ENCODE results near the gene MYO3B. TPM values are rescaled to one million over a fixed set of nuclear protein-coding genes. Genes with fewer than 3 reads are reported as not detected.
A peak's percentile ranks its signal among the peaks of the same experiment; 100 is the strongest.

The MYO3B gene
- total and polyA plus RNA-seq, 7 experiments from 2014 or later: 0.66 to 0.82 TPM; not detected in 5

DNA sequence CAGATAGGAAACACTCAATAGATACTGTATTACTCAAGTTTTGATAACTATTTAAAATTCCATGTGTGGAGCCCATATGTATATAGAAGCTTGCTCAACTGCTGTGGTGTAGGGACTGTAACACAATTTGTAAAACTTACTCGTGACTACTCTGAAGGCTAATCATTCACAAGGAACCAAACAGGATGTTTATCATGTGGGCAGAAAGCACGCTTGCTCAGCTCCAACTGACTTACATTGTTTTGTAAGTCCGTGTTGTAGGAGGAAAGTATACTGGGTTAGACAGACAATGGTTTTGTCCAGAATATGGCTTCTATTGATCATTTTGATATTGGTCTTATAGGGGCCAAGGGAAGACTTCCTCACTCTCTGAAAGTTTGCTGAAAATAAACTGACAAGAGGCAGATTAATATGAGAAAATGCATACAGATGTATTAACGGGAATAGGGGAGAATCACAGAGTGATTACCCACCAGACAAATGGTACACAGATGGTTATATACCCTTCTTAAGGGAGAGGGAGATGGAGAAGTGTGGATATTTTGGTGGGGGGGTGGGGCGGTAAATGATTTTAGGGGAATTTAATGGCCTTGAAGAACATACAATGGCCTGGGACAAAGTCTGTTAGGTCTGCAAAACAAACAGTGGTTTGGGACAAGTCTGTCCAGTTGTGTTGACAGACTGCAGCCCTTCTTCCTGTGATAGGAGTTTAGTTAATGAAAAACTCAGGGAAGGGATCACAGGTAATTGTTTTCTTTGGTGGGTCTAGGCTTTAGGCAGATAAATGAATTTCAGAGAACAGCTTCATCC lies 277.9 kb downstream of the MYO3B start:
- H3K27ac Mint-ChIP-seq: no peak overlapping the region
- intact Hi-C loops (cut with micrococcal nuclease): no loop called here
- H3K9me3 Mint-ChIP-seq: peaks cover 0 to 3% (median 0%) of the 10 kb centered on the region in 11 donors
- H3K36me3 ChIP-seq (ENCODE audit: control insufficient read depth in 2 of 3, insufficient read depth in 3 of 3, low read length in 3 of 3): no peaks in the 10 kb centered on the region
- ChIA-PET CTCF (no interaction called here), POLR2A (no interaction called here)
- peaks cover 0 to 3% (median 0%) of the 10 kb centered on the region in 5 donors for H3K36me3 Mint-ChIP-seq
- H3K27me3 ChIP-seq (ENCODE audit: control insufficient read depth in 2 of 2, insufficient read depth in 2 of 2, low read length in 2 of 2): no peaks in the 10 kb centered on the region
- H3K4me1 ChIP-seq (ENCODE audit: control insufficient read depth in 2 of 2, insufficient read depth in 2 of 2, low read length in 2 of 2): no peaks in the 10 kb centered on the region
- H3K4me1 Mint-ChIP-seq: no peaks in the 10 kb centered on the region
- H3K27me3 Mint-ChIP-seq: no peaks in the 10 kb centered on the region
- H3K27ac ChIP-seq (ENCODE audit: low read depth, low read length): no peak overlapping the region
- no peak overlapping the region for H3K4me3 Mint-ChIP-seq
- ATAC-seq (no peak), DNase-seq (no peak)
- no peaks in the 10 kb centered on the region for H3K9me3 ChIP-seq (ENCODE audit: control insufficient read depth in 2 of 3, low read length in 3 of 3)
- H3K4me3 ChIP-seq (ENCODE audit: low read length): no peak overlapping the region

DNA sequence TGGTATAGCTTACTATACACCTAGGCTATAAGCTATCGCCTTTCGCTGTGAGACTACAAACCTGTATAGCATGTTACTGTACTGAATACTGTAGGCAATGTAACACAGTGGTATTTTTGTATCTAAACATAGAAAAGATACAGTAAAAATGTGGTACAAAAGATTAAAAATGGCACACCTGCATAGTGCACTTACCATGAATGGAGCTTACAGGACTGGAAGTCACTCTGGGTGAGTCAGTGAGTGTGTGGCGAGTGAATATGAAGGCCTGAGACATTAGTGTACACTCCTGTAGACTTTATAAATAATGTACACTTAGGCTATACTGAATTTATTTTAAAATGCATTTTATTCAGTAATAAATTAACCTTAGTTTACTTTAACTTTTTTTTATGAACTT lies 279.0 kb downstream of the MYO3B start:
- Mint-ChIP-seq H3K4me1 (no peaks in the 10 kb centered on the region), H3K36me3 (no peaks in the 10 kb centered on the region), H3K9me3 (no peaks in the 10 kb centered on the region), H3K27ac (no peak overlapping the region), H3K27me3 (no peaks in the 10 kb centered on the region), H3K4me3 (no peak overlapping the region)
- H3K4me3 ChIP-seq (ENCODE audit: low read length): no peak overlapping the region
- ChIA-PET POLR2A (no interaction called here), CTCF (no interaction called here)
- H3K36me3 ChIP-seq (ENCODE audit: control insufficient read depth in 2 of 3, insufficient read depth in 3 of 3, low read length in 3 of 3): no peaks in the 10 kb centered on the region
- H3K27ac ChIP-seq (ENCODE audit: low read depth, low read length): no peak overlapping the region
- H3K27me3 ChIP-seq (ENCODE audit: control insufficient read depth in 2 of 2, insufficient read depth in 2 of 2, low read length in 2 of 2): no peaks in the 10 kb centered on the region
- no peaks in the 10 kb centered on the region for H3K9me3 ChIP-seq (ENCODE audit: control insufficient read depth in 2 of 3, low read length in 3 of 3)
- H3K4me1 ChIP-seq (ENCODE audit: control insufficient read depth in 2 of 2, insufficient read depth in 2 of 2, low read length in 2 of 2): no peaks in the 10 kb centered on the region
- DNase-seq (no peak), ATAC-seq (no peak)
- intact Hi-C loops (cut with micrococcal nuclease): no loop called here

DNA sequence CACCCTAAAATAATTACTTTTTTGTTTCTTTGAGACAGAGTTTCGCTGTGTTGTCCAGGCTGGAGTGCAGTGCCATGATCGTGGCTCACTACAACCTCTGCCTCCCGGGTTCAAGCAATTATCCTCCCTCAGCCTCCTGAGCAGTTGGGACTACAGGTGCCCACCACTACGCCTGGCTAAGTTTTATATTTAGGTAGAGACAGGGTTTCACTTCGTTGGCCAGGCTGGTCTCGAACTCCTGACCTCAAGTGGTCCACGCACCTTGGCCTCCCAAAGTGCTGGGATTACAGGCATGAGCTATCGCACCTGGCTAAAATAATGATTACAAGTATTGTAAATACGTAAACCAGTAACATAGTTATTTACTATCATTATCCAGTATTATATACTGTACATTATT lies 279.8 kb downstream of the MYO3B start:
- Histone ChIP-seq H3K4me1 (ENCODE audit: control insufficient read depth in 2 of 2, insufficient read depth in 2 of 2, low read length in 2 of 2) (no peaks in the 10 kb centered on the region), H3K27ac (ENCODE audit: low read depth, low read length) (no peak overlapping the region), H3K27me3 (ENCODE audit: control insufficient read depth in 2 of 2, insufficient read depth in 2 of 2, low read length in 2 of 2) (no peaks in the 10 kb centered on the region), H3K4me3 (ENCODE audit: low read length) (no peak overlapping the region), H3K36me3 (ENCODE audit: control insufficient read depth in 2 of 3, insufficient read depth in 3 of 3, low read length in 3 of 3) (no peaks in the 10 kb centered on the region), H3K9me3 (ENCODE audit: control insufficient read depth in 2 of 3, low read length in 3 of 3) (no peaks in the 10 kb centered on the region)
- Mint-ChIP-seq H3K4me1 (no peaks in the 10 kb centered on the region), H3K9me3 (no peaks in the 10 kb centered on the region), H3K4me3 (no peak overlapping the region), H3K36me3 (no peaks in the 10 kb centered on the region), H3K27me3 (peaks cover 0 to 2% (median 0%) of the 10 kb centered on the region in 5 donors), H3K27ac (no peak overlapping the region)
- ATAC-seq: no peak
- CTCF ChIA-PET: no interaction called here
- POLR2A ChIA-PET: no interaction called here
- DNase-seq: no peak
- intact Hi-C loops (cut with micrococcal nuclease): no loop called here

DNA sequence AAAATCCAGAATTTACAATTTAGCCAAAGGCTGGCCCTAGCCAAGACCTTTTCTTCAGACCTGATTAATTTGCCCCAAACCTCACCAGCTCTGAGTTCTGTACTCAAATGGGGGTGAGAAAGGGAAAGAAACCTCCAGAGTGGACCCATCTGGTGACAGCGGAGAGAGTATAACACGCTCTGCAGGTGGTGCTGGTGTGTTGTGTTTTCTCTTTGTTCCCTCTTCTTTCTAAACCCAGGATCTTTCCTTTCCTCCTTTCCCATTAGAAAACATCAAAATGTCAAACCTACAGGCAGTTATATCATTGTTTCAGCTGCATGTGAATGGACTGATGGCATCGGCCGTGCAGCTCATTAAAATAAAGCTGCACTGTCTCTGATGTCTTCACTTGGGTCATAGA lies 283.9 kb downstream of the MYO3B start:
- Mint-ChIP-seq H3K4me1 (no peaks in the 10 kb centered on the region), H3K36me3 (no peaks in the 10 kb centered on the region), H3K9me3 (no peaks in the 10 kb centered on the region), H3K4me3 (no peak overlapping the region), H3K27ac (no peak overlapping the region), H3K27me3 (peaks cover 0 to 4% (median 0%) of the 10 kb centered on the region in 5 donors)
- Histone ChIP-seq H3K4me1 (ENCODE audit: control insufficient read depth in 2 of 2, insufficient read depth in 2 of 2, low read length in 2 of 2) (no peaks in the 10 kb centered on the region), H3K9me3 (ENCODE audit: control insufficient read depth in 2 of 3, low read length in 3 of 3) (no peaks in the 10 kb centered on the region), H3K27ac (ENCODE audit: low read depth, low read length) (no peak overlapping the region), H3K27me3 (ENCODE audit: control insufficient read depth in 2 of 2, insufficient read depth in 2 of 2, low read length in 2 of 2) (no peaks in the 10 kb centered on the region), H3K4me3 (ENCODE audit: low read length) (no peak overlapping the region), H3K36me3 (ENCODE audit: control insufficient read depth in 2 of 3, insufficient read depth in 3 of 3, low read length in 3 of 3) (no peaks in the 10 kb centered on the region)
- ChIA-PET CTCF (no interaction called here), POLR2A (interaction anchor here (0.6 kb wide), 1 partner anchor 28 kb away, joined by 4 read pairs; no protein-coding TSS in a partner anchor)
- intact Hi-C loops (cut with micrococcal nuclease): no loop called here
- no peak for DNase-seq
- no peak for ATAC-seq

DNA sequence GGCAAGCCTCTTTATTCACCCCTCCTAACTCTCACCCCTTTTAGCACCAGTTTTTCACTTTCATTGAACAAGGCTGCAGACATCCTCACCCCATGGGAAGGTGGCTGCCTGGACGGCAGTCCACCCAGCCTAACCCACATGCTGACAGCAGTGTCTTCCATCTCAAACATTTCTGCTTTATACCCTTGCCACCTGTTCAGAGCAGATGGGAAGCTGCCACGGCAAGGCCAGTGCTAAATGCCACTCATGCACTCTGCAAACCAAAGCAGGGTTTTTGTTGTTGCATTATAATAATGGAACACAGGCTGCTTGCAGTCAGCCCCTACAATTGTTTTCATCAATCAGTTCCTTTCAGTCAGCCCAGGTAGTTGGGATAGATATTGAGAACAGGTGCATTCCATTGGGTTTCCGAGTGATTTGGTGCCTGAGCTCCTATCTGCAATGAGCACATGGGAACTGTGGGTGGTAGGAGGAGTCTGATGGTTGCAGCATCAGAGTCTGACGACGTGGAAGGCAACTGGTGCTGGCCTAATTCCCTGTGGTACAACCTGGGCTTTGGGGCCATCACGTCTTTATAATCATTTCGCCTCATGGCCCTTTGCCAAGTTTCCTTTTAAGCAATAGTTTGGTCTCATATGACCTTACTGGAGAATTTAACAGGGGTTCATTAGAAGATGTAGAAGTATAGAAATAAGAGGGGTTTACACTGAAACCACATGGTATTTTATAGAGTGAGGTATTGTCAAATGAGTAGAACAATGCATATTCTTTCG lies 284.7 kb downstream of the MYO3B start:
- DNase-seq: no peak
- no peaks in the 10 kb centered on the region for H3K36me3 Mint-ChIP-seq
- no peak overlapping the region for H3K4me3 Mint-ChIP-seq
- no peaks in the 10 kb centered on the region for H3K36me3 ChIP-seq (ENCODE audit: control insufficient read depth in 2 of 3, insufficient read depth in 3 of 3, low read length in 3 of 3)
- ChIA-PET CTCF (no interaction called here), POLR2A (interaction anchor here (0.6 kb wide), 1 partner anchor 347 kb away, joined by 3 read pairs; no protein-coding TSS in a partner anchor)
- ATAC-seq: no peak
- no peaks in the 10 kb centered on the region for H3K9me3 Mint-ChIP-seq
- H3K4me1 ChIP-seq (ENCODE audit: control insufficient read depth in 2 of 2, insufficient read depth in 2 of 2, low read length in 2 of 2): no peaks in the 10 kb centered on the region
- no peak overlapping the region for H3K4me3 ChIP-seq (ENCODE audit: low read length)
- H3K4me1 Mint-ChIP-seq: no peaks in the 10 kb centered on the region
- intact Hi-C loops (cut with micrococcal nuclease): no loop called here
- H3K27me3 Mint-ChIP-seq: peaks cover 0 to 4% (median 0%) of the 10 kb centered on the region in 5 donors
- no peaks in the 10 kb centered on the region for H3K9me3 ChIP-seq (ENCODE audit: control insufficient read depth in 2 of 3, low read length in 3 of 3)
- H3K27me3 ChIP-seq (ENCODE audit: control insufficient read depth in 2 of 2, insufficient read depth in 2 of 2, low read length in 2 of 2): no peaks in the 10 kb centered on the region
- no peak overlapping the region for H3K27ac ChIP-seq (ENCODE audit: low read depth, low read length)
- H3K27ac Mint-ChIP-seq: no peak overlapping the region

DNA sequence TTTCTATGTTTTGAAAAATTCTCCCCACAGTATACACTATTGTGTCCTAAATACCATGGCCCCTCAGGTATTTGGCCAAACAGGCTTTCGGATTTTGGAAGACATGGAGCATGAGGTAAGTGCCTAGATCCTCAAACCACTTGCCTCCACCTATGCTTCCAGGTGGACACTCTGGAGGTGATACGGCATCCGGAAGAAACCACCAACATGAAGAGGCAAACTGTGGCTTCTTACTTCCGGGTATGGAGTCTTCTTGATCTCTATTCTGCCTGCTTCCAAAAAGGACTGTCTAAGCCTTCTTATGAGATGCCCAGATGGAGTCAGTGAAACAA lies 285.2 kb downstream of the MYO3B start:
- Mint-ChIP-seq H3K36me3 (no peaks in the 10 kb centered on the region), H3K9me3 (no peaks in the 10 kb centered on the region), H3K27me3 (peaks cover 0 to 4% (median 0%) of the 10 kb centered on the region in 5 donors), H3K27ac (no peak overlapping the region), H3K4me3 (no peak overlapping the region), H3K4me1 (no peaks in the 10 kb centered on the region)
- intact Hi-C loops (cut with micrococcal nuclease): no loop called here
- no peaks in the 10 kb centered on the region for H3K36me3 ChIP-seq (ENCODE audit: control insufficient read depth in 2 of 3, insufficient read depth in 3 of 3, low read length in 3 of 3)
- no peak overlapping the region for H3K4me3 ChIP-seq (ENCODE audit: low read length)
- DNase-seq: no peak
- CTCF ChIA-PET: no interaction called here
- no peak for ATAC-seq
- no peaks in the 10 kb centered on the region for H3K9me3 ChIP-seq (ENCODE audit: control insufficient read depth in 2 of 3, low read length in 3 of 3)
- H3K27me3 ChIP-seq (ENCODE audit: control insufficient read depth in 2 of 2, insufficient read depth in 2 of 2, low read length in 2 of 2): no peaks in the 10 kb centered on the region
- no peaks in the 10 kb centered on the region for H3K4me1 ChIP-seq (ENCODE audit: control insufficient read depth in 2 of 2, insufficient read depth in 2 of 2, low read length in 2 of 2)
- H3K27ac ChIP-seq (ENCODE audit: low read depth, low read length): no peak overlapping the region
- POLR2A ChIA-PET: interaction anchor here (0.6 kb wide), 1 partner anchor 346 kb away, joined by 3 read pairs; no protein-coding TSS in a partner anchor

DNA sequence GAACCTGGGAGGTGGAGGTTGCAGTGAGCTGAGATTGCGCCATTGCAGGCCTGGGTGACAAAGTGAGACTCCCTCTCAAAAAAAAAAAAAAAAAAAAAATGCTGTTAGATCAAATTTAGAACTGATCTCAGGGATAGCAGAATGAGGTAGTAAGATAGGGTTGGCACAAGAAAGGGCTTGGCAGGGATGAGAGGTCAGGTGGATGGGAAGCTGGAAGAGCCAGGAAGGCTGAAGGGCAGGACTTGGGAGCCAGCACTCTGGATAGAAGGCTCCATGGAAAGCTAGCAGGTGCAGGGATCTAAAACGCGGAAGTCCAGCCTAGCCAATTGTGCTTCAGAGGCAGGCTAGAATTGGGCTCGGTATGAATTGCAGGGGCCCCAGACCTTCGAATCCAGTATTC lies 286.3 kb downstream of the MYO3B start:
- Histone ChIP-seq H3K36me3 (ENCODE audit: control insufficient read depth in 2 of 3, insufficient read depth in 3 of 3, low read length in 3 of 3) (no peaks in the 10 kb centered on the region), H3K27ac (ENCODE audit: low read depth, low read length) (no peak overlapping the region), H3K4me3 (ENCODE audit: low read length) (no peak overlapping the region), H3K9me3 (ENCODE audit: control insufficient read depth in 2 of 3, low read length in 3 of 3) (no peaks in the 10 kb centered on the region), H3K27me3 (ENCODE audit: control insufficient read depth in 2 of 2, insufficient read depth in 2 of 2, low read length in 2 of 2) (no peaks in the 10 kb centered on the region), H3K4me1 (ENCODE audit: control insufficient read depth in 2 of 2, insufficient read depth in 2 of 2, low read length in 2 of 2) (no peaks in the 10 kb centered on the region)
- ChIA-PET CTCF (no interaction called here), POLR2A (no interaction called here)
- Mint-ChIP-seq H3K36me3 (no peaks in the 10 kb centered on the region), H3K9me3 (no peaks in the 10 kb centered on the region), H3K27me3 (peaks cover 0 to 4% (median 0%) of the 10 kb centered on the region in 5 donors), H3K4me1 (no peaks in the 10 kb centered on the region), H3K27ac (peak overlapping the region in 1 of 9 donors; percentile 1), H3K4me3 (no peak overlapping the region)
- intact Hi-C loops (cut with micrococcal nuclease): no loop called here
- no peak for ATAC-seq
- DNase-seq: no peak

All from naive thymus-derived CD4-positive, alpha-beta T cell (primary cell).